NCI-H69 (cell line): ENCODE data around the gene CEP192.
"Not testable (repeated sequence)": the region's sequence is repeated elsewhere in the genome, so short reads cannot be mapped to it uniquely, and the experiment has no call there.

ENCODE experiments used
- DNase-seq: peaks from one replicate; lab custom pipeline; 2025; lab: John Stamatoyannopoulos, UW

CEP192 gene

GRCh38 chr18:12990123-12990475 is 1.1 kb upstream of the CEP192 start:
- peak; percentile 43 for DNase-seq

GRCh38 chr18:12990641-12990966 is 558 bp upstream of the CEP192 start:
- DNase-seq: no peak

GRCh38 chr18:12991821-12992179 is 638 bp downstream of the CEP192 start:
- DNase-seq: no peak

- DNase-seq: no peak
These were observed 2.3 kb downstream of the CEP192 start for GRCh38 chr18:12993439-12993838.

GRCh38 chr18:12995424-12995823 is 4.3 kb downstream of the CEP192 start:
- no peak for DNase-seq

GRCh38 chr18:12995952-12996477 is 4.9 kb downstream of the CEP192 start:
- DNase-seq: no peak

- no peak for DNase-seq
These were observed 5.6 kb downstream of the CEP192 start for GRCh38 chr18:12996661-12997292.

GRCh38 chr18:12997330-12997729 is 6.2 kb downstream of the CEP192 start:
- not testable (repeated sequence) for DNase-seq

- no peak for DNase-seq
These were observed 7.3 kb downstream of the CEP192 start for GRCh38 chr18:12998332-12999060.

GRCh38 chr18:13003466-13003896 is 12.3 kb downstream of the CEP192 start:
- peak; percentile 49 for DNase-seq

GRCh38 chr18:13004396-13004795 is 13.2 kb downstream of the CEP192 start:
- DNase-seq: no peak

GRCh38 chr18:13005289-13005688 is 14.1 kb downstream of the CEP192 start:
- DNase-seq: no peak

GRCh38 chr18:13006531-13007247 is 15.5 kb downstream of the CEP192 start:
- DNase-seq: no peak

- DNase-seq: no peak
These were observed 16.0 kb downstream of the CEP192 start for GRCh38 chr18:13007248-13007560.

- DNase-seq: no peak
These were observed 20.6 kb downstream of the CEP192 start for GRCh38 chr18:13011719-13012118.

GRCh38 chr18:13014232-13014631 is 23.1 kb downstream of the CEP192 start:
- no peak for DNase-seq

- DNase-seq: no peak
These were observed 23.7 kb downstream of the CEP192 start for GRCh38 chr18:13014818-13015217.

- DNase-seq: no peak
These were observed 26.2 kb downstream of the CEP192 start for GRCh38 chr18:13017247-13017875.

GRCh38 chr18:13018374-13018773 is 27.2 kb downstream of the CEP192 start:
- DNase-seq: no peak

- DNase-seq: no peak
These were observed 28.1 kb downstream of the CEP192 start for GRCh38 chr18:13019301-13019700.

GRCh38 chr18:13022644-13023043 is 31.5 kb downstream of the CEP192 start:
- no peak for DNase-seq

GRCh38 chr18:13025233-13025632 is 34.1 kb downstream of the CEP192 start:
- DNase-seq: no peak
